ENCODE measurements around the gene LAMTOR2. TPM values are rescaled to one million over a fixed set of nuclear protein-coding genes. Genes with fewer than 3 reads are reported as not detected.

Gene LAMTOR2
- 89.9 TPM for polyA plus RNA-seq (2013, experiment 1 of 4)
- polyA plus RNA-seq (2013, experiment 2 of 4) = 84.4 TPM
- polyA plus RNA-seq (2013, experiment 3 of 4) = 96.6 TPM
- 105 TPM for polyA plus RNA-seq (2013, experiment 4 of 4)

GRCh38 chr1:156054500-156055280 lies at the start of gene LAMTOR2:
LAMTOR2 (plus strand) TSS chr1:156054782; CDS start chr1:156054890, 108 bp downstream.
- 0 to 1% methylated on average over 53 of the region's 53 CpGs for WGBS, 2 experiments
- peak within 1 kb of the TSS; percentile 100 for H3K4me3 ChIP-seq (ENCODE audit: insufficient read depth, low read depth, low read length)
- H3K9me3 ChIP-seq (ENCODE audit: control insufficient read depth, low read length) = no peaks in the 10 kb centered on the region
- peak within 1 kb of the TSS; percentile 99 for H3K27ac ChIP-seq (ENCODE audit: insufficient read depth, low read depth, low read length, poor library complexity, severe bottlenecking)
- peaks cover 10% of the 10 kb centered on the region for H3K36me3 ChIP-seq (ENCODE audit: control insufficient read depth, insufficient read depth, low read length)
- peaks cover 12% of the 10 kb centered on the region for H3K4me1 ChIP-seq (ENCODE audit: control insufficient read depth, insufficient read depth, low read length)
- no peaks in the 10 kb centered on the region for H3K27me3 ChIP-seq (ENCODE audit: control insufficient read depth, insufficient read depth, low read length, poor library complexity, severe bottlenecking)

DNA sequence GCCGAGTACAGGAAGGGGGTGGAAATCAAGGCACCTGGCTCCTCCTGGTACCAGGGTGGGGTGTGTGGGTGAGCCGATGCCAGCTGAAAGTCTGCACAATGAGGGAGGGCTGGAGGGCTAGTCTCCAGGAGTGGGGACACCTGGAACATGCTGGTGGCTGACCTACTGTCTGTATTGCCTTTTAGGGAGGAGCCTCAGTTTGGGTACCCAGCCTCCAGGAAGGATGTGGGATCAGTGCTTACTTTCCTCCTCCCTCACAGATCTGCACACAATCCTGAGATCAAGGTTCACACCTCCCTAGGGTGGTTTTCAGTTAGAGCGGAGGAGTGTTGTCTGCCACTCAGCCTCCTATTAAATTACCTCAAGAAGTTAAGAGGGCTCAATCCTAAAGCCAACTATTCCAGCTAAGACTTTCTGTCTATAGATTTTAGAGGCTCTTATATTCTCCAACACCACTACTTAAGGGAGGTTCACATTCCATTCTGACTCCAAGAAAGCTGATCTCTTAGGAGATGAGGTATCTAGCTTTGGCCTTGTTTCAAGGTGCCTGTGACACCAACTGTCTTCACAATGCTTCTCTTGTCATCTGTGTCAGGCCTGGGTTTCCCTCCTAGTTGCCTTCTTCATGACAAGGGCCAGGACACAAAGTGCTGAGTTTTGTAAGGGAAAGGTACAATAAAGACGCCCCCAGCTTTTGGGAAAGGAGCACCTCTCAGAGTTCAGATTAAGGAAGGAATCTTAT lies 49.6 kb upstream of the LAMTOR2 start:
- WGBS, 2 experiments = 91 to 97% methylated on average over 4 of the region's 4 CpGs
- Histone ChIP-seq H3K9me3 (ENCODE audit: control insufficient read depth, low read length) (no peaks in the 10 kb centered on the region), H3K36me3 (ENCODE audit: control insufficient read depth, insufficient read depth, low read length) (no peaks in the 10 kb centered on the region), H3K27me3 (ENCODE audit: control insufficient read depth, insufficient read depth, low read length, poor library complexity, severe bottlenecking) (no peaks in the 10 kb centered on the region), H3K4me3 (ENCODE audit: insufficient read depth, low read depth, low read length) (no peak overlapping the region), H3K27ac (ENCODE audit: insufficient read depth, low read depth, low read length, poor library complexity, severe bottlenecking) (no peak overlapping the region), H3K4me1 (ENCODE audit: control insufficient read depth, insufficient read depth, low read length) (peaks cover 22% of the 10 kb centered on the region)

- H3K27ac ChIP-seq (ENCODE audit: insufficient read depth, low read depth, low read length, poor library complexity, severe bottlenecking) = peak overlapping the region; percentile 44
- WGBS, 2 experiments = 80 to 82% methylated on average over 6 to 7 of the region's 7 CpGs
- H3K27me3 ChIP-seq (ENCODE audit: control insufficient read depth, insufficient read depth, low read length, poor library complexity, severe bottlenecking) = no peaks in the 10 kb centered on the region
- peaks cover 16% of the 10 kb centered on the region for H3K36me3 ChIP-seq (ENCODE audit: control insufficient read depth, insufficient read depth, low read length)
- H3K9me3 ChIP-seq (ENCODE audit: control insufficient read depth, low read length) = no peaks in the 10 kb centered on the region
- H3K4me1 ChIP-seq (ENCODE audit: control insufficient read depth, insufficient read depth, low read length) = peaks cover 22% of the 10 kb centered on the region
- H3K4me3 ChIP-seq (ENCODE audit: insufficient read depth, low read depth, low read length) = no peak overlapping the region
These were observed 47.8 kb upstream of the LAMTOR2 start for GRCh38 chr1:156006666-156007376.

- 43 to 51% methylated on average over 3 of the region's 3 CpGs for WGBS, 2 experiments
- Histone ChIP-seq H3K4me1 (ENCODE audit: control insufficient read depth, insufficient read depth, low read length) (peaks cover 17% of the 10 kb centered on the region), H3K4me3 (ENCODE audit: insufficient read depth, low read depth, low read length) (peak overlapping the region; percentile 12), H3K9me3 (ENCODE audit: control insufficient read depth, low read length) (no peaks in the 10 kb centered on the region), H3K27me3 (ENCODE audit: control insufficient read depth, insufficient read depth, low read length, poor library complexity, severe bottlenecking) (no peaks in the 10 kb centered on the region), H3K27ac (ENCODE audit: insufficient read depth, low read depth, low read length, poor library complexity, severe bottlenecking) (peak overlapping the region; percentile 17), H3K36me3 (ENCODE audit: control insufficient read depth, insufficient read depth, low read length) (peaks cover 23% of the 10 kb centered on the region)
These were observed 45.2 kb upstream of the LAMTOR2 start for GRCh38 chr1:156009404-156009803.

GRCh38 chr1:156012051-156012817 lies 42.3 kb upstream of the LAMTOR2 start:
- Histone ChIP-seq H3K27ac (ENCODE audit: insufficient read depth, low read depth, low read length, poor library complexity, severe bottlenecking) (no peak overlapping the region), H3K9me3 (ENCODE audit: control insufficient read depth, low read length) (no peaks in the 10 kb centered on the region), H3K4me1 (ENCODE audit: control insufficient read depth, insufficient read depth, low read length) (peaks cover 17% of the 10 kb centered on the region), H3K4me3 (ENCODE audit: insufficient read depth, low read depth, low read length) (no peak overlapping the region), H3K36me3 (ENCODE audit: control insufficient read depth, insufficient read depth, low read length) (peaks cover 38% of the 10 kb centered on the region), H3K27me3 (ENCODE audit: control insufficient read depth, insufficient read depth, low read length, poor library complexity, severe bottlenecking) (no peaks in the 10 kb centered on the region)
- 94% methylated on average over 4 of the region's 4 CpGs for WGBS, 2 experiments

DNA sequence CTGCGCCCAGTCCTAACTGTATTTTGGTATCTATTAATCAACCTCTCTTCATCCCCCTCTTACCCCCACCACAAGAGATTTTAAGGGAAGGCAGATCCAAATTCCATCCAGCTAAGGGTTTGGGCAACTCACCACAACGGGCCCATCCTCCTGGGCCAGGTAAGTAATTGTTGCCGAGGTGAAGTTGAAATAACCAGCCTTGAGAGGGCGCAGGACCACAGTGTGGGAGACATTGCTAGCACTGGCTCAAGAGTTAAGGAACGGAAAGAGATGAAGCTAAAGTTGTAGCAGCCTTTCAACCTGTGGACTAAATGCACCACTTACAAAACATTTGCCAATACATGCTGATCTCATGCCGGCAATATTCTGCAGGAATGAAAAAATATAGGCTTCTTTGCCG lies 39.8 kb upstream of the LAMTOR2 start:
- Histone ChIP-seq H3K9me3 (ENCODE audit: control insufficient read depth, low read length) (no peaks in the 10 kb centered on the region), H3K27ac (ENCODE audit: insufficient read depth, low read depth, low read length, poor library complexity, severe bottlenecking) (no peak overlapping the region), H3K36me3 (ENCODE audit: control insufficient read depth, insufficient read depth, low read length) (peaks cover 46% of the 10 kb centered on the region), H3K27me3 (ENCODE audit: control insufficient read depth, insufficient read depth, low read length, poor library complexity, severe bottlenecking) (no peaks in the 10 kb centered on the region), H3K4me3 (ENCODE audit: insufficient read depth, low read depth, low read length) (no peak overlapping the region), H3K4me1 (ENCODE audit: control insufficient read depth, insufficient read depth, low read length) (peaks cover 7% of the 10 kb centered on the region)
- WGBS, 2 experiments = 95 to 96% methylated on average over 7 of the region's 7 CpGs

DNA sequence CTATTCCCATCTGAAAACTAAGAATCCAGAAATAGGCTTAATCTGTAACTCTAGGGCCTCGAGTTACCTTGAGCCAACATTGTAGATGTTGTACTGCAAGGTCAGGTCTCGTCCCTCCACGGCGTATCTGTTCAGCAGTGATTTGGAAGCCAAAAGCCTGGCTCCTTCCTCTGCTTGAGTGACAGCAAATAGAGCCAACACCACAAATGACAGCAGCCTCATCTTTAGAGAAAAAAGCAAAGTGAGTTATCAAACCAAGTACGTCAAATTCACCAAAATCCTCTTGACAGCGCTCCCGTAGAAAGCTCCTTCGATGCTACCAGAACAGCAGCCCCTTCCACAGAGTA lies 34.7 kb upstream of the LAMTOR2 start:
- WGBS, 2 experiments = 76 to 83% methylated on average over 8 of the region's 8 CpGs
- Histone ChIP-seq H3K4me3 (ENCODE audit: insufficient read depth, low read depth, low read length) (peak overlapping the region; percentile 77), H3K36me3 (ENCODE audit: control insufficient read depth, insufficient read depth, low read length) (peaks cover 18% of the 10 kb centered on the region), H3K27ac (ENCODE audit: insufficient read depth, low read depth, low read length, poor library complexity, severe bottlenecking) (no peak overlapping the region), H3K9me3 (ENCODE audit: control insufficient read depth, low read length) (no peaks in the 10 kb centered on the region), H3K27me3 (ENCODE audit: control insufficient read depth, insufficient read depth, low read length, poor library complexity, severe bottlenecking) (peaks cover 7% of the 10 kb centered on the region), H3K4me1 (ENCODE audit: control insufficient read depth, insufficient read depth, low read length) (peaks cover 7% of the 10 kb centered on the region)

DNA sequence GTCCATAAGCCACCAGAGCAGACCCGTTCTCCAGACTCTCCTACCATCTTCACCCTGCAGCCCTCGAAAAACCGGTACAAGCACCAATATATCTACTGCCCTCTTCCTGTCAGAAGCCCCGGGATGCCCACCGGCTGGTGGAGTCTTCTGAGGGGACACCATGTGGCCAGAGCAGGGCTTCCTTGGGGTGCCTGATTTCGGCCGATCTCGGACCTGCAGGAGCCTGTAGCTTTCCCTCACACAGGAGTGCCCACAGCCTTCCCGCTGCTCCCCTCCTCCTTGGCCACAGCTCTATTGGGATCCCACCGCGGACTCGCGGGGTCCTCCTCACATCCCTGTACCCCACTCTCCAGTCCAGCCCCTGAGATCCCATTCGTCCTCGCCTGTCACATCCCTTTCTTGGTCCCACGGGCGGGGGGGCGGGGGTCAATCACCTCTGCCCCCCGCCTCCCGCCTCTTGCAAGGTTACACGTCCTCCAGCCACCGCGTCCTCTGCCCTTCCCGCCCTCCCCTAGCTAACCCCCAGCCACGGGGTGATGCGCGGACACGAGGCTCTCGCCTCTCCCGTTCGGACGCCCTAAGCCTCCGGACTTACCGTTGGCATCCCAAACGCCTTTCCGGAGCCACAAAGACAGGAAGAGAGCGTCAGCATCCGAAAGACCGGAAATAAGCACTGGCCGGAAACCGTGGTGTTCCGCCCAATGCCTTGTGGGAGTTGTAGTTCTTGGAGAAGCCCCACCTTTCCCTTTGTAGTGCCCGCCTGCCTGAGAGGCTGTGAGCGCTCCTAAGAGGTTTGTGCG lies 34.1 kb upstream of the LAMTOR2 start, which contains the start of gene SSR2:
Gene SSR2 (minus strand): TSS at position 659 of the 800 bp plus-strand sequence. CDS start 784 bp downstream, outside the sequence.
- H3K4me3 ChIP-seq (ENCODE audit: insufficient read depth, low read depth, low read length) = peak within 1 kb of the TSS; percentile 77
- peaks cover 7% of the 10 kb centered on the region for H3K4me1 ChIP-seq (ENCODE audit: control insufficient read depth, insufficient read depth, low read length)
- 1% methylated on average over 45 of the region's 45 CpGs for WGBS, 2 experiments
- peaks cover 15% of the 10 kb centered on the region for H3K36me3 ChIP-seq (ENCODE audit: control insufficient read depth, insufficient read depth, low read length)
- no peak within 1 kb of the TSS for H3K27ac ChIP-seq (ENCODE audit: insufficient read depth, low read depth, low read length, poor library complexity, severe bottlenecking)
- H3K27me3 ChIP-seq (ENCODE audit: control insufficient read depth, insufficient read depth, low read length, poor library complexity, severe bottlenecking) = peaks cover 7% of the 10 kb centered on the region
- H3K9me3 ChIP-seq (ENCODE audit: control insufficient read depth, low read length) = no peaks in the 10 kb centered on the region

GRCh38 chr1:156021093-156021428 lies 33.5 kb upstream of the LAMTOR2 start:
- H3K4me3 ChIP-seq (ENCODE audit: insufficient read depth, low read depth, low read length) = peak overlapping the region; percentile 77
- peaks cover 15% of the 10 kb centered on the region for H3K36me3 ChIP-seq (ENCODE audit: control insufficient read depth, insufficient read depth, low read length)
- H3K9me3 ChIP-seq (ENCODE audit: control insufficient read depth, low read length) = no peaks in the 10 kb centered on the region
- peaks cover 7% of the 10 kb centered on the region for H3K27me3 ChIP-seq (ENCODE audit: control insufficient read depth, insufficient read depth, low read length, poor library complexity, severe bottlenecking)
- no peak overlapping the region for H3K27ac ChIP-seq (ENCODE audit: insufficient read depth, low read depth, low read length, poor library complexity, severe bottlenecking)
- 22 to 24% methylated on average over 4 of the region's 4 CpGs for WGBS, 2 experiments
- peaks cover 7% of the 10 kb centered on the region for H3K4me1 ChIP-seq (ENCODE audit: control insufficient read depth, insufficient read depth, low read length)

Measured in ectodermal cell (in vitro differentiated cells).